ENCODE measurements around the gene NUDT16L1. TPM values are rescaled to one million over a fixed set of nuclear protein-coding genes. Genes with fewer than 3 reads are reported as not detected.

NUDT16L1 gene
- total and polyA plus RNA-seq, 7 donors = 6.3 to 20.2 (median 7.7) TPM

DNA sequence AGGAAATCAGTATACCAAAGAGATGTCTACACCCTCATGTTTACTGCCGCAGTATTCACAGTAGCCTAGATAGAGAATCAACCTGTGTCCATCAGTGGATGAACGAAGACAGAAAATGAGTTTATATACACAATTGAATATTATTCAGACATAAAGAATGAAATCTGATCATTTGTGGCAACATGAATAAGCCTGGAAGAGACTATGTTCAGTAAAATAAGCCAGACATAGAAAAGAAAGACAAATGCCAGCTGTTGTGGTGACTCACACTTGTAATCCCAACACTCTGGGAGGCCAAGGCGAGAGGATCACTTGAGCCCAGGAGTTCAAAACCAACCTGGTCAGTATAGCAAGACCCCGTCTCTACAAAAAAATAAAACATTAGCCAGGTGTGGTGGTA is 16.1 kb downstream of the NUDT16L1 start:
- no peak for ATAC-seq
- WGBS, 3 donors = 95 to 99% (median 96%) methylated on average over 4 of the region's 4 CpGs
- intact Hi-C loops (cut with DNase I) = no loop called here
- DNase-seq = peak in 1 of 2 donors; percentile 1
- Histone ChIP-seq H3K4me3 (no peak overlapping the region), H3K4me1 (no peaks in the 10 kb centered on the region), H3K27me3 (ENCODE audit: insufficient read depth in 3 of 3, low read length in 2 of 3) (no peaks in the 10 kb centered on the region), H3K9me3 (no peaks in the 10 kb centered on the region), H3K36me3 (ENCODE audit: insufficient read depth in 1 of 2, low read depth in 1 of 2) (peaks cover 0 to 77% of the 10 kb centered on the region in 2 donors), H3K27ac (no peak overlapping the region)
- TF ChIP-seq, protein P1, sequence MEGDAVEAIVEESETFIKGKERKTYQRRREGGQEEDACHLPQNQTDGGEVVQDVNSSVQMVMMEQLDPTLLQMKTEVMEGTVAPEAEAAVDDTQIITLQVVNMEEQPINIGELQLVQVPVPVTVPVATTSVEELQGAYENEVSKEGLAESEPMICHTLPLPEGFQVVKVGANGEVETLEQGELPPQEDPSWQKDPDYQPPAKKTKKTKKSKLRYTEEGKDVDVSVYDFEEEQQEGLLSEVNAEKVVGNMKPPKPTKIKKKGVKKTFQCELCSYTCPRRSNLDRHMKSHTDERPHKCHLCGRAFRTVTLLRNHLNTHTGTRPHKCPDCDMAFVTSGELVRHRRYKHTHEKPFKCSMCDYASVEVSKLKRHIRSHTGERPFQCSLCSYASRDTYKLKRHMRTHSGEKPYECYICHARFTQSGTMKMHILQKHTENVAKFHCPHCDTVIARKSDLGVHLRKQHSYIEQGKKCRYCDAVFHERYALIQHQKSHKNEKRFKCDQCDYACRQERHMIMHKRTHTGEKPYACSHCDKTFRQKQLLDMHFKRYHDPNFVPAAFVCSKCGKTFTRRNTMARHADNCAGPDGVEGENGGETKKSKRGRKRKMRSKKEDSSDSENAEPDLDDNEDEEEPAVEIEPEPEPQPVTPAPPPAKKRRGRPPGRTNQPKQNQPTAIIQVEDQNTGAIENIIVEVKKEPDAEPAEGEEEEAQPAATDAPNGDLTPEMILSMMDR (IDR thresholded peaks at IDR 0.05) = no peak

DNA sequence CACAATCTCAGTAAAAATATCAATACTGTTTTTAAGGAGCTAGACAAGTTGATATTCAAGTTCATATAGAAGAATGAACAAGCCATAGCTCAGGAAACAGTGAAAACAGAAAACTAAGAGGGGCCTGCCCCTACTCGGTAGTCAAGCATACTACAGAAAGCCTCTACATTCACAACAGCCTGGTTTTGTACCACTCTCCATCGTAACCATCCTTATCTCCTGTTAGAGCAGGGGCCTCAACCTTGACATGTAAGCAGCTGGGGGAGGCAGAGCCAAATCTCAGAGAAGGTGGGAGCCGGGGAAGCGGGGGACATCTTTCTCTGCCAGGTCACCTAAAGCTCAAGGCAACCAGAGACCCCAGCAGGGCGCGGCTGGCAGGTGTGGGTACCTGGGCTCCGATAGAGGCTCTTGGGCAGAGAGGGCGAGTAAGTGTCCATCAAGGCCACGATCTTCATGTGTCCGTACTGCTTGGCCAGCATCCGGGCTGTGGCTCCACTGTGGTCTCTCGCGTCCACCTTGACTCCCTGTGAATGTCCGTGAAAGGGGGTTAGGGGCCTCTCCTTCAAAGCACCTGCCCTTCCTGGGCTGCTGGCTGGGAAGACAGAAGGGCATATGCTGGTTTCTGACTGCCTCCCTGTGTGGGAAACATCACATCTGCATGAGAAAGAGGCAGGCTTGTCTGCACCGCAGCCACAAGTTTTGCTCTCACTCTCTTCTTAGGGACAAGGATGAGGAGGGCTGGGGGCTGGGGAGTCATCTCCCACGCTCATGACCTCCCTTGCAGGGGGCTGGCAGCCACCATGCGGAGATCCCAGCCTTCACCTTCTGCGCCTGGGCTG is 20.5 kb downstream of the NUDT16L1 start:
- H3K4me3 ChIP-seq = no peak overlapping the region
- no peaks in the 10 kb centered on the region for H3K4me1 ChIP-seq
- intact Hi-C loops (cut with DNase I) = no loop called here
- H3K9me3 ChIP-seq = no peaks in the 10 kb centered on the region
- no peaks in the 10 kb centered on the region for H3K27me3 ChIP-seq (ENCODE audit: insufficient read depth in 3 of 3, low read length in 2 of 3)
- 85 to 88% (median 87%) methylated on average over 18 of the region's 18 CpGs for WGBS, 3 donors
- no peak overlapping the region for H3K27ac ChIP-seq
- H3K36me3 ChIP-seq (ENCODE audit: insufficient read depth in 1 of 2, low read depth in 1 of 2) = peaks cover 2 to 70% of the 10 kb centered on the region in 2 donors
- no peak for ATAC-seq
- TF ChIP-seq, protein P1 (IDR thresholded peaks at IDR 0.05) = no peak
- peak in 1 of 2 donors; percentile 23 for DNase-seq

DNA sequence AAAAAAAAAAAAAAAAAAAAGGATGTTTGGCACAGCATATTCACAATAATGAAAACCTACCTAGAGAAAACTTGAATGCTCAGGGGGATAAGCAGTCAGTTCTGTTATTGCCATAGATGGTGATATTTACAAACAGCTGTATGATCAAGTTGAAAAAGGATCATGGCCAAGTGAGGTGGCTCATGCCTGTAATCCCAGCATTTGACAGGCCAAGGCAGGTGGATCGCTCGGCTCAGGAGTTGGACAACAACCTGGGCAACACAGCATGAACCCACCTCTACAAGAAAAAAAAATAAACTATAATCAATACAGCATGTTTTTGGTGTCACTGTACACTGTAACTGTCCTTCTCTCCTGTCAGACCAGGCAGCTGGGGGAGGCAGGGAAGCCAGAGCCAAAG is 21.6 kb downstream of the NUDT16L1 start:
- no peak overlapping the region for H3K27ac ChIP-seq
- H3K4me1 ChIP-seq = no peaks in the 10 kb centered on the region
- TF ChIP-seq, protein P1 (IDR thresholded peaks at IDR 0.05) = no peak

DNA sequence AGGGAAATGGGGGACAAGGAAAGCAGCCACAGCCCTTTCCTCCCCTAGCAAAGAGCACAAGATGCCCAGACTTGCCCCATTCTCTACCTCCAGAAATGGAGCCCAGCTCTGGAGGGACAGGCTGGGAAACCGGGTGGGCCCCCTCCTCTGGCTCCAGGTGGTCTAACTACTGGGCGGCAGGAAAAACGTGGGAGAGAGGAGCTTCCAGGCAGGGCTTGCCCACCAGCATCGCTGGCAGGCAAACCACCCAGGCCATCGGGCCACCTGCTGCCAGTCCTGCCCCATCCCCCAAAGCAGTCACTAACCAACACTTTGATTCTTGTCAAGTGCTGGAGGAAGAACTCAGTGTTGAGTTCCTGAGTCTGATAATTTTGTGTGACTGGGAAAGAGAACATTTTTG is 25.1 kb downstream of the NUDT16L1 start:
- Histone ChIP-seq H3K36me3 (ENCODE audit: insufficient read depth in 1 of 2, low read depth in 1 of 2) (peaks cover 2 to 41% of the 10 kb centered on the region in 2 donors), H3K27me3 (ENCODE audit: insufficient read depth in 3 of 3, low read length in 2 of 3) (no peaks in the 10 kb centered on the region), H3K9me3 (no peaks in the 10 kb centered on the region), H3K4me1 (no peaks in the 10 kb centered on the region), H3K4me3 (no peak overlapping the region), H3K27ac (no peak overlapping the region)
- intact Hi-C loops (cut with DNase I) = no loop called here
- no peak for ATAC-seq
- WGBS, 3 donors = 47 to 61% (median 57%) methylated on average over 5 of the region's 5 CpGs
- TF ChIP-seq, protein P1 (IDR thresholded peaks at IDR 0.05) = no peak
- DNase-seq = no peak

More for the DNA sequence above, 21.6 kb downstream of the NUDT16L1 start:
- no peaks in the 10 kb centered on the region for H3K9me3 ChIP-seq
- no peaks in the 10 kb centered on the region for H3K27me3 ChIP-seq (ENCODE audit: insufficient read depth in 3 of 3, low read length in 2 of 3)
- 57 to 74% (median 60%) methylated on average over 2 of the region's 2 CpGs for WGBS, 3 donors
- peak in 1 of 2 donors; percentile 33 for DNase-seq
- intact Hi-C loops (cut with DNase I) = no loop called here
- no peak for ATAC-seq
- no peak overlapping the region for H3K4me3 ChIP-seq
- H3K36me3 ChIP-seq (ENCODE audit: insufficient read depth in 1 of 2, low read depth in 1 of 2) = peaks cover 2 to 59% of the 10 kb centered on the region in 2 donors
